HL-60 (cell line): ENCODE results near the gene DPCD.

Source experiments
- DNase-seq, 2 experiments: peaks; one replicate each; pipeline ENCODE4 v3.0.0-alpha.2; 2010 to 2020; ENCODE audit warnings: low read depth in 1 of 2, low spot score in 1 of 2
- H3K27ac ChIP-seq: fragments of 250-450 bp; sonication (Bioruptor Pico); replicated peaks from 2 replicates; pipeline ENCODE4 v1.5.1; 2020; ENCODE audit warnings: mild to moderate bottlenecking, moderate library complexity
- H3K27me3 ChIP-seq: fragments of 250-450 bp; sonication (Bioruptor Pico); 2 replicates; pipeline ENCODE4 v1.5.1; 2021; ENCODE audit warnings: mild to moderate bottlenecking, moderate library complexity; ENCODE audit not compliant: insufficient read depth, poor library complexity, severe bottlenecking
- H3K4me3 ChIP-seq: replicated peaks from 2 replicates; pipeline ENCODE4 v1.5.1; 2011; ENCODE audit warnings: mild to moderate bottlenecking, control low read depth, low read length; ENCODE audit not compliant: insufficient read depth
- GABPA ChIP-seq: IDR thresholded peaks from 2 replicates; pipeline ENCODE4 v1.6.1; 2012; ENCODE audit warnings: low read depth
- POLR2AphosphoS5 ChIP-seq: IDR thresholded peaks from 2 replicates; pipeline ENCODE4 v1.6.1; 2012; ENCODE audit warnings: low read depth
- SPI1 ChIP-seq: IDR thresholded peaks from 2 replicates; pipeline ENCODE4 v1.6.1; 2012; ENCODE audit warnings: low read depth, mild to moderate bottlenecking, borderline replicate concordance
- TF ChIP-seq, protein P1 (sequence below): IDR thresholded peaks from one replicate; pipeline ENCODE4 v1.5.1; 2011; ENCODE audit warnings: low read length, control low read depth, inconsistent platforms; ENCODE audit not compliant: insufficient read depth
- TF ChIP-seq, protein P2 (sequence below): IDR thresholded peaks from 2 replicates; pipeline ENCODE4 v1.6.1; 2012; ENCODE audit warnings: low read depth; ENCODE audit not compliant: insufficient replicate concordance

DPCD gene

DNA sequence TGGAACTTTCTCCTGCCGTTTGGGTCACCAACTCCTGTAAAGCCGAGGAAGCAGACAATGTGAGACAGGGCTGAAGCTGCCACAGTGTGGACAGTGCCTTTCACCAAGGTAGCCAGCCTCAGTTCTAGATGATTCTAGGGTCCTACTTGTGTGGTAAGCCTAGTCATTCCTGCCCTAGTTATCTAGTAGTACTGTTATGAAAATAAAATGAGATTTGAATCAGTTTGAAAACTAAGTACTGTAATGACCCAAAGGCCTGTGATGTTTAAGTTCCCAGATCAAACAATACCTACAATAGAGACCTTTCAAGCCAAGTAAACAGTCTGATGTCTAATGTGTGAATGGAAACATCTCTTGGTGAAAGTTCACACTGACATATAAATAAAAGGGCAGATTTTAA, 37.2 kb upstream of the DPCD start:
- Histone ChIP-seq H3K27ac (no peak overlapping the region), H3K4me3 (no peak overlapping the region), H3K27me3 (no peaks in the 10 kb centered on the region)
- TF ChIP-seq SPI1 (no peak), GABPA (no peak), POLR2AphosphoS5 (no peak)
- TF ChIP-seq, protein P1, sequence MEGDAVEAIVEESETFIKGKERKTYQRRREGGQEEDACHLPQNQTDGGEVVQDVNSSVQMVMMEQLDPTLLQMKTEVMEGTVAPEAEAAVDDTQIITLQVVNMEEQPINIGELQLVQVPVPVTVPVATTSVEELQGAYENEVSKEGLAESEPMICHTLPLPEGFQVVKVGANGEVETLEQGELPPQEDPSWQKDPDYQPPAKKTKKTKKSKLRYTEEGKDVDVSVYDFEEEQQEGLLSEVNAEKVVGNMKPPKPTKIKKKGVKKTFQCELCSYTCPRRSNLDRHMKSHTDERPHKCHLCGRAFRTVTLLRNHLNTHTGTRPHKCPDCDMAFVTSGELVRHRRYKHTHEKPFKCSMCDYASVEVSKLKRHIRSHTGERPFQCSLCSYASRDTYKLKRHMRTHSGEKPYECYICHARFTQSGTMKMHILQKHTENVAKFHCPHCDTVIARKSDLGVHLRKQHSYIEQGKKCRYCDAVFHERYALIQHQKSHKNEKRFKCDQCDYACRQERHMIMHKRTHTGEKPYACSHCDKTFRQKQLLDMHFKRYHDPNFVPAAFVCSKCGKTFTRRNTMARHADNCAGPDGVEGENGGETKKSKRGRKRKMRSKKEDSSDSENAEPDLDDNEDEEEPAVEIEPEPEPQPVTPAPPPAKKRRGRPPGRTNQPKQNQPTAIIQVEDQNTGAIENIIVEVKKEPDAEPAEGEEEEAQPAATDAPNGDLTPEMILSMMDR, result no peak
- TF ChIP-seq, protein P2, sequence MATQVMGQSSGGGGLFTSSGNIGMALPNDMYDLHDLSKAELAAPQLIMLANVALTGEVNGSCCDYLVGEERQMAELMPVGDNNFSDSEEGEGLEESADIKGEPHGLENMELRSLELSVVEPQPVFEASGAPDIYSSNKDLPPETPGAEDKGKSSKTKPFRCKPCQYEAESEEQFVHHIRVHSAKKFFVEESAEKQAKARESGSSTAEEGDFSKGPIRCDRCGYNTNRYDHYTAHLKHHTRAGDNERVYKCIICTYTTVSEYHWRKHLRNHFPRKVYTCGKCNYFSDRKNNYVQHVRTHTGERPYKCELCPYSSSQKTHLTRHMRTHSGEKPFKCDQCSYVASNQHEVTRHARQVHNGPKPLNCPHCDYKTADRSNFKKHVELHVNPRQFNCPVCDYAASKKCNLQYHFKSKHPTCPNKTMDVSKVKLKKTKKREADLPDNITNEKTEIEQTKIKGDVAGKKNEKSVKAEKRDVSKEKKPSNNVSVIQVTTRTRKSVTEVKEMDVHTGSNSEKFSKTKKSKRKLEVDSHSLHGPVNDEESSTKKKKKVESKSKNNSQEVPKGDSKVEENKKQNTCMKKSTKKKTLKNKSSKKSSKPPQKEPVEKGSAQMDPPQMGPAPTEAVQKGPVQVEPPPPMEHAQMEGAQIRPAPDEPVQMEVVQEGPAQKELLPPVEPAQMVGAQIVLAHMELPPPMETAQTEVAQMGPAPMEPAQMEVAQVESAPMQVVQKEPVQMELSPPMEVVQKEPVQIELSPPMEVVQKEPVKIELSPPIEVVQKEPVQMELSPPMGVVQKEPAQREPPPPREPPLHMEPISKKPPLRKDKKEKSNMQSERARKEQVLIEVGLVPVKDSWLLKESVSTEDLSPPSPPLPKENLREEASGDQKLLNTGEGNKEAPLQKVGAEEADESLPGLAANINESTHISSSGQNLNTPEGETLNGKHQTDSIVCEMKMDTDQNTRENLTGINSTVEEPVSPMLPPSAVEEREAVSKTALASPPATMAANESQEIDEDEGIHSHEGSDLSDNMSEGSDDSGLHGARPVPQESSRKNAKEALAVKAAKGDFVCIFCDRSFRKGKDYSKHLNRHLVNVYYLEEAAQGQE, result no peak
- DNase-seq, result no peak

DNA sequence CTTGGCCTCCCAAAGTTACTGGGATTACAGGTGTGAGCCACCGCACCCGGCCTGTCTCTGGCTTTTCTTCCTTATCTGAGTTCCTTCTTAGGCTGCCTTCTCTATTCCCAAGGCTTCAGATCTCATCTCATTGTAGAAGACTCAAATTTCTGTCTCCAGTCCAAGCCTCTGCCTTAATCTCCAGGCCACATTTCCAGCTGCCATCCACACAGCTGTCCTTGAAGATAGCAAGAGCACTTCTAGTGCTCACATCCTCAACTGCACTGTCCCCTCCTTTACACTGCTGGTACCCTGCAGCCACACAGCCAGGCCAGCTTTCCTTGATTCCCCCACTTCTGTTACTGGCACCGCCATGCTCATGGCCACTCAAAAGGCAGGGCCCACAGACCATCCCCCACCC, 35.7 kb upstream of the DPCD start:
- no peaks in the 10 kb centered on the region for H3K27me3 ChIP-seq
- DNase-seq, result no peak
- no peak overlapping the region for H3K27ac ChIP-seq
- H3K4me3 ChIP-seq, result no peak overlapping the region
- no peak for TF ChIP-seq SPI1
- TF ChIP-seq, protein P2, result no peak
- no peak for TF ChIP-seq GABPA
- no peak for TF ChIP-seq POLR2AphosphoS5
- TF ChIP-seq, protein P1, result no peak

DNA sequence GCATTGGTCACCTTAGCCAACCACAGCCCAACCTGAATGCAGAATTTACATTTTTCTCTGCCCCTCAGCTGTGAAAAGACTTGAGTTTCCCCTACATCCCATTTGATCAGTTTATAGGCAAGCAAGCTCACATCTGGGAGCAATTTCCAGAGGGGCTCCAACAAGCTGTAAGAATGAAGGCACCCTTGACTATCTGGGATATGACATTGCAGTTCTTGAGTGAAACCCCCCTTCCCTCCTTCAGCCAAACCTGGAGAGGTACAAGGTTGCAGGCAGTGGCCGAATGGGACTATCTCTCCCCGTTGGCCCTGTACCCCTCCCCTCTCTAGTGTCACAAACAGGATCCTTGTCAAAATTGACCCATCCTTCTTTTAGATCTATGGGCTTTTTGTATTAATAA, 30.6 kb upstream of the DPCD start:
- DNase-seq, result no peak
- TF ChIP-seq POLR2AphosphoS5, result no peak
- H3K27me3 ChIP-seq, result no peaks in the 10 kb centered on the region
- no peak overlapping the region for H3K4me3 ChIP-seq
- no peak overlapping the region for H3K27ac ChIP-seq

DNA sequence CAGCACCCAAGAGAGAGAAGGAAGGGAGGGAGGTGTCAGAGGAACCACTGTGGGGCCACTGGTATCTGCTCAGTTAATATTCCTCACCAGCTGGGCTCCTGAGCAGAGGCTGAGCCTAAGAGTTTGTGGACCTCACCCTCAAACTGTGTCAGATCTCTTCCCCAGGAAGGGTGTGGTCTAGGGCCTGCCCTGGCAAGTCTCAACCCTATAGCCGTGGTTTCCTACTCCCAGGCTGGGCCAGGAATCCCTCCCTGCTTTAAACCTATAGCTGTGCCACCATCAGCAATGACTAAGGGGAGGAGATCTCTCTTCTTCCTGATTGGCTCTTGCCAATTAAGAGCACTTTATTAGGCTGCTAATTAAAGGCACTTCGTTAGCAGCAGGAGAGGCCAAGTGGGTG, 29.9 kb upstream of the DPCD start:
- no peak for DNase-seq
- TF ChIP-seq, protein P2, result no peak
- Histone ChIP-seq H3K27ac (no peak overlapping the region), H3K4me3 (no peak overlapping the region), H3K27me3 (peaks cover 3% of the 10 kb centered on the region)
